Prostate gland (tissue), 2 donors: ENCODE data around the gene OSBPL8. TPM values are rescaled to one million over a fixed set of nuclear protein-coding genes. Genes with fewer than 3 reads are reported as not detected.
"Not testable (repeated sequence)": the region's sequence is repeated elsewhere in the genome, so short reads cannot be mapped to it uniquely, and the experiment has no call there.

Experiments used
- DNase-seq: peaks from one replicate; pipeline ENCODE4 v3.0.0-alpha.2; 2019; ENCODE audit warnings: low spot score
- H3K27ac ChIP-seq, 2 donors: fragments of 200-600 bp; sonication (generic); 2 replicates each; pipeline ENCODE4 v1.5.1; 2017 to 2019
- H3K27me3 ChIP-seq: fragments of 200-600 bp; sonication (generic); replicated peaks from 2 replicates; pipeline ENCODE4 v1.5.1; 2019; ENCODE audit not compliant: insufficient read depth
- H3K36me3 ChIP-seq, 2 donors: fragments of 200-600 bp; sonication (generic); 1 replicate in 1 of 2; 2 replicates in 1 of 2; pipeline versions ENCODE4 v1.5.1 to v1.8.1; 2017 to 2019
- H3K4me1 ChIP-seq: fragments of 200-600 bp; sonication (generic); replicated peaks from 2 replicates; pipeline ENCODE4 v1.5.1; 2019
- H3K4me3 ChIP-seq, 2 donors: fragments of 200-600 bp; sonication (generic); 2 replicates each; pipeline ENCODE4 v1.5.1; 2017 to 2019
- H3K9me3 ChIP-seq: fragments of 200-600 bp; sonication (generic); 2 replicates; pipeline ENCODE4 v1.5.1; 2017
- CTCF ChIP-seq, 4 experiments: fragments of 200-600 bp in 2 of 4; fragments of 450-650 bp in 2 of 4; sonication (generic) in 2 of 4; IDR thresholded peaks; 1 replicate in 3 of 4; 2 replicates in 1 of 4; pipeline ENCODE4 v1.5.1; 2016 to 2019; ENCODE audit warnings: antibody characterized with exemption in 4 of 4, mild to moderate bottlenecking in 2 of 4, moderate library complexity in 2 of 4
- POLR2A ChIP-seq: fragments of 450-650 bp; IDR thresholded peaks from one replicate; pipeline ENCODE4 v1.6.1; 2016; ENCODE audit warnings: antibody characterized with exemption, mild to moderate bottlenecking
- POLR2AphosphoS5 ChIP-seq: sonication (generic); formaldehyde crosslinking; IDR thresholded peaks from one replicate; pipeline ENCODE4 v1.6.1; 2017; ENCODE audit warnings: antibody characterized with exemption
- WGBS: methylation state at CpG from one replicate; pipeline ENCODE4 v1.1.5; 2018; 5-methylcytosine and 5-hydroxymethylcytosine counted together
- intact Hi-C: fragments of 100-400 bp; cut with DNase I; formaldehyde crosslinking; loops from one replicate; pipeline ENCODE4 v1.14.2; 2022
- total RNA-seq, 2 donors: library from RNA; depleted of rRNA; stranded (reverse); fragments of >200 nt; gene quantifications; one replicate each; pipeline ENCODE4 v1.1.0, GENCODE V29; 2016

OSBPL8 gene
- total RNA-seq, 2 donors from 2014 or later: 50.6 to 54.2 TPM

GRCh38 chr12:76518699-76519098 lies 40.9 kb downstream of the OSBPL8 start:
- no peaks in the 10 kb centered on the region for H3K36me3 ChIP-seq
- DNase-seq: no peak
- no peak overlapping the region for H3K4me3 ChIP-seq
- no peaks in the 10 kb centered on the region for H3K27me3 ChIP-seq
- H3K27ac ChIP-seq: no peak overlapping the region
- WGBS: 97% methylated on average over 2 of the region's 2 CpGs
- TF ChIP-seq CTCF (IDR thresholded peaks at IDR 0.05): no peak
- TF ChIP-seq POLR2AphosphoS5: no peak
- TF ChIP-seq POLR2A: no peak
- intact Hi-C loops: no loop called here
- H3K4me1 ChIP-seq: no peaks in the 10 kb centered on the region
- no peaks in the 10 kb centered on the region for H3K9me3 ChIP-seq

- Histone ChIP-seq H3K36me3 (no peaks in the 10 kb centered on the region), H3K4me1 (no peaks in the 10 kb centered on the region), H3K27me3 (no peaks in the 10 kb centered on the region), H3K9me3 (no peaks in the 10 kb centered on the region), H3K4me3 (no peak overlapping the region), H3K27ac (no peak overlapping the region)
- DNase-seq: no peak
- 93% methylated on average over 4 of the region's 4 CpGs for WGBS
- no peak for TF ChIP-seq CTCF (IDR thresholded peaks at IDR 0.05)
- no peak for TF ChIP-seq POLR2AphosphoS5
- TF ChIP-seq POLR2A: no peak
- intact Hi-C loops: no loop called here
Observed at GRCh38 chr12:76515271-76515670, 44.3 kb downstream of the OSBPL8 start.

- intact Hi-C loops, H3K4me3 ChIP-seq, H3K27ac ChIP-seq, H3K9me3 ChIP-seq, H3K27me3 ChIP-seq, DNase-seq, H3K36me3 ChIP-seq, H3K4me1 ChIP-seq: not testable (repeated sequence)
- WGBS: 91% methylated on average over 4 of the region's 4 CpGs
Observed at GRCh38 chr12:76511116-76511716, 48.4 kb downstream of the OSBPL8 start.

- 93% methylated on average over 6 of the region's 6 CpGs for WGBS
- no peak overlapping the region for H3K4me3 ChIP-seq
- no peaks in the 10 kb centered on the region for H3K36me3 ChIP-seq
- intact Hi-C loops: no loop called here
- no peaks in the 10 kb centered on the region for H3K4me1 ChIP-seq
- H3K27me3 ChIP-seq: no peaks in the 10 kb centered on the region
- H3K9me3 ChIP-seq: no peaks in the 10 kb centered on the region
- TF ChIP-seq POLR2A (no peak), POLR2AphosphoS5 (no peak), CTCF (IDR thresholded peaks at IDR 0.05) (no peak)
- DNase-seq: no peak
- H3K27ac ChIP-seq: no peak overlapping the region
Observed at GRCh38 chr12:76508128-76508980, 51.2 kb downstream of the OSBPL8 start.

- H3K9me3 ChIP-seq: no peaks in the 10 kb centered on the region
- no peak overlapping the region for H3K27ac ChIP-seq
- WGBS: 95% methylated on average over 3 of the region's 3 CpGs
- no peaks in the 10 kb centered on the region for H3K36me3 ChIP-seq
- H3K4me1 ChIP-seq: no peaks in the 10 kb centered on the region
- no peak for DNase-seq
- H3K4me3 ChIP-seq: no peak overlapping the region
- no peaks in the 10 kb centered on the region for H3K27me3 ChIP-seq
- TF ChIP-seq POLR2AphosphoS5 (no peak), POLR2A (no peak), CTCF (IDR thresholded peaks at IDR 0.05) (no peak)
- intact Hi-C loops: no loop called here
Observed at GRCh38 chr12:76506149-76506548, 53.4 kb downstream of the OSBPL8 start.
